Measurements from ENCODE around the gene SMTN. TPM values are rescaled to one million over a fixed set of nuclear protein-coding genes. Genes with fewer than 3 reads are reported as not detected.

The SMTN gene
- total and polyA plus RNA-seq, 9 of the 15 experiments (the other 6 are each of a cell fraction or from before 2014, with no cell fraction given), result 2.5 to 41.1 (median 16.1) TPM

- TF ChIP-seq, protein P1, sequence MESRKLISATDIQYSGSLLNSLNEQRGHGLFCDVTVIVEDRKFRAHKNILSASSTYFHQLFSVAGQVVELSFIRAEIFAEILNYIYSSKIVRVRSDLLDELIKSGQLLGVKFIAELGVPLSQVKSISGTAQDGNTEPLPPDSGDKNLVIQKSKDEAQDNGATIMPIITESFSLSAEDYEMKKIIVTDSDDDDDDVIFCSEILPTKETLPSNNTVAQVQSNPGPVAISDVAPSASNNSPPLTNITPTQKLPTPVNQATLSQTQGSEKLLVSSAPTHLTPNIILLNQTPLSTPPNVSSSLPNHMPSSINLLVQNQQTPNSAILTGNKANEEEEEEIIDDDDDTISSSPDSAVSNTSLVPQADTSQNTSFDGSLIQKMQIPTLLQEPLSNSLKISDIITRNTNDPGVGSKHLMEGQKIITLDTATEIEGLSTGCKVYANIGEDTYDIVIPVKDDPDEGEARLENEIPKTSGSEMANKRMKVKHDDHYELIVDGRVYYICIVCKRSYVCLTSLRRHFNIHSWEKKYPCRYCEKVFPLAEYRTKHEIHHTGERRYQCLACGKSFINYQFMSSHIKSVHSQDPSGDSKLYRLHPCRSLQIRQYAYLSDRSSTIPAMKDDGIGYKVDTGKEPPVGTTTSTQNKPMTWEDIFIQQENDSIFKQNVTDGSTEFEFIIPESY (CRISPR knock-in tag; IDR thresholded peaks at IDR 0.05), result no peak
- TF ChIP-seq ILK (tag; IDR thresholded peaks at IDR 0.05; ENCODE audit: borderline replicate concordance, low read depth) (no peak), HNRNPK (IDR thresholded peaks at IDR 0.05; ENCODE audit: low read depth, low read length, poor library complexity, severe bottlenecking) (no peak), FOSL1 (tag; conservative IDR thresholded peaks at IDR 0.05) (peak; percentile 99), SPI1 (IDR thresholded peaks at IDR 0.05; ENCODE audit: borderline replicate concordance, low read depth, low read length) (no peak), CREB3L1 (IDR thresholded peaks at IDR 0.05; ENCODE audit: borderline replicate concordance, low read depth) (no peak), NCOA4 (IDR thresholded peaks at IDR 0.05; ENCODE audit: partially characterized antibody) (no peak), ARID1B (IDR thresholded peaks at IDR 0.05) (peak; percentile 46; the same call in 1 of the 2 replicates), CEBPB (tag; IDR thresholded peaks at IDR 0.05) (peak; percentile 79), GATA2 (CRISPR knock-in tag; IDR thresholded peaks at IDR 0.05) (peak; percentile 67), PHF20 (IDR thresholded peaks at IDR 0.05; ENCODE audit: partially characterized antibody) (no peak)
- TF ChIP-seq, protein P2, sequence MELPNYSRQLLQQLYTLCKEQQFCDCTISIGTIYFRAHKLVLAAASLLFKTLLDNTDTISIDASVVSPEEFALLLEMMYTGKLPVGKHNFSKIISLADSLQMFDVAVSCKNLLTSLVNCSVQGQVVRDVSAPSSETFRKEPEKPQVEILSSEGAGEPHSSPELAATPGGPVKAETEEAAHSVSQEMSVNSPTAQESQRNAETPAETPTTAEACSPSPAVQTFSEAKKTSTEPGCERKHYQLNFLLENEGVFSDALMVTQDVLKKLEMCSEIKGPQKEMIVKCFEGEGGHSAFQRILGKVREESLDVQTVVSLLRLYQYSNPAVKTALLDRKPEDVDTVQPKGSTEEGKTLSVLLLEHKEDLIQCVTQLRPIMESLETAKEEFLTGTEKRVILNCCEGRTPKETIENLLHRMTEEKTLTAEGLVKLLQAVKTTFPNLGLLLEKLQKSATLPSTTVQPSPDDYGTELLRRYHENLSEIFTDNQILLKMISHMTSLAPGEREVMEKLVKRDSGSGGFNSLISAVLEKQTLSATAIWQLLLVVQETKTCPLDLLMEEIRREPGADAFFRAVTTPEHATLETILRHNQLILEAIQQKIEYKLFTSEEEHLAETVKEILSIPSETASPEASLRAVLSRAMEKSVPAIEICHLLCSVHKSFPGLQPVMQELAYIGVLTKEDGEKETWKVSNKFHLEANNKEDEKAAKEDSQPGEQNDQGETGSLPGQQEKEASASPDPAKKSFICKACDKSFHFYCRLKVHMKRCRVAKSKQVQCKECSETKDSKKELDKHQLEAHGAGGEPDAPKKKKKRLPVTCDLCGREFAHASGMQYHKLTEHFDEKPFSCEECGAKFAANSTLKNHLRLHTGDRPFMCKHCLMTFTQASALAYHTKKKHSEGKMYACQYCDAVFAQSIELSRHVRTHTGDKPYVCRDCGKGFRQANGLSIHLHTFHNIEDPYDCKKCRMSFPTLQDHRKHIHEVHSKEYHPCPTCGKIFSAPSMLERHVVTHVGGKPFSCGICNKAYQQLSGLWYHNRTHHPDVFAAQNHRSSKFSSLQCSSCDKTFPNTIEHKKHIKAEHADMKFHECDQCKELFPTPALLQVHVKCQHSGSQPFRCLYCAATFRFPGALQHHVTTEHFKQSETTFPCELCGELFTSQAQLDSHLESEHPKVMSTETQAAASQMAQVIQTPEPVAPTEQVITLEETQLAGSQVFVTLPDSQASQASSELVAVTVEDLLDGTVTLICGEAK (IDR thresholded peaks at IDR 0.05), result no peak
- TF ChIP-seq, protein P2 (CRISPR knock-in tag; IDR thresholded peaks at IDR 0.05), result no peak
- TF ChIP-seq, protein P3, sequence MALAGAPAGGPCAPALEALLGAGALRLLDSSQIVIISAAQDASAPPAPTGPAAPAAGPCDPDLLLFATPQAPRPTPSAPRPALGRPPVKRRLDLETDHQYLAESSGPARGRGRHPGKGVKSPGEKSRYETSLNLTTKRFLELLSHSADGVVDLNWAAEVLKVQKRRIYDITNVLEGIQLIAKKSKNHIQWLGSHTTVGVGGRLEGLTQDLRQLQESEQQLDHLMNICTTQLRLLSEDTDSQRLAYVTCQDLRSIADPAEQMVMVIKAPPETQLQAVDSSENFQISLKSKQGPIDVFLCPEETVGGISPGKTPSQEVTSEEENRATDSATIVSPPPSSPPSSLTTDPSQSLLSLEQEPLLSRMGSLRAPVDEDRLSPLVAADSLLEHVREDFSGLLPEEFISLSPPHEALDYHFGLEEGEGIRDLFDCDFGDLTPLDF (CRISPR knock-in tag; IDR thresholded peaks at IDR 0.05), result no peak
These were observed 21.4 kb downstream of the SMTN start (continued) for GRCh38 chr22:31102441-31103081.

Measured in K562 (cell line).